T follicular helper cell (primary cell): ENCODE results near the gene FHAD1.

Source experiments
- DNase-seq: peaks from one replicate; pipeline ENCODE4 v3.0.0-alpha.2; 2020; ENCODE audit warnings: low read depth

FHAD1 gene

GRCh38 chr1:15218287-15219279 lies 28.4 kb upstream of the FHAD1 start:
- no peak for DNase-seq

DNA sequence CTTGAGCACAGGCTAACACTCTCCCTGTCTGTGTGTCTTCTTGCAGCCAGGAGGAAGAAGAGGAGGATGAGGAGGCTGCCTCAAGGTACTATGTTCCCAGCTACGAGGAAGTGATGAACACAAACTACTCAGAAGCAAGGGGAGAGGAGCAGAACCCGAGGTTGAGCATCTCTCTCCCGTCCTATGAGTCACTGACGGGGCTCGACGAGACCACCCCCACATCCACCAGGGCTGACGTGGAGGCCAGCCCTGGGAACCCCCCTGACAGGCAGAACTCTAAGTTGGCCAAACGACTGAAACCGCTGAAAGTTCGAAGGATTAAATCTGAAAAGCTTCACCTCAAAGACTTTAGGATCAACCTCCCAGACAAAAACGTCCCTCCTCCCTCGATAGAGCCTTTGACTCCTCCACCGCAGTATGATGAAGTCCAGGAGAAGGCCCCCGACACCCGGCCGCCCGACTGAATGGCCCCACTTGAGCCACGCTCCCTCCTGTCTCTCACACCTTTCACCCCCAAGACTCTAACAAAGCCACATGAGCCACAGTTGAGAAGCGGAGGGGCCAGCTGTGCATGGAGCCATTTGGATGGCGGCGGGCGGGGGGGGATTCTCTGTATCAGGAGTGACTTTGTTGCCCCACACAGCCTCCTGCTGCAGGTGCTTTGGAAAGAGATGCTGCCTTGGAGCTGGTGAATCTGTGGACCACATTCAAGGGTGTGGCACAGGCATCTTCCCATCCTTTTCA lies 27.6 kb upstream of the FHAD1 start:
- no peak for DNase-seq

- DNase-seq = no peak
Observed at GRCh38 chr1:15220024-15220392, 27.0 kb upstream of the FHAD1 start.

DNA sequence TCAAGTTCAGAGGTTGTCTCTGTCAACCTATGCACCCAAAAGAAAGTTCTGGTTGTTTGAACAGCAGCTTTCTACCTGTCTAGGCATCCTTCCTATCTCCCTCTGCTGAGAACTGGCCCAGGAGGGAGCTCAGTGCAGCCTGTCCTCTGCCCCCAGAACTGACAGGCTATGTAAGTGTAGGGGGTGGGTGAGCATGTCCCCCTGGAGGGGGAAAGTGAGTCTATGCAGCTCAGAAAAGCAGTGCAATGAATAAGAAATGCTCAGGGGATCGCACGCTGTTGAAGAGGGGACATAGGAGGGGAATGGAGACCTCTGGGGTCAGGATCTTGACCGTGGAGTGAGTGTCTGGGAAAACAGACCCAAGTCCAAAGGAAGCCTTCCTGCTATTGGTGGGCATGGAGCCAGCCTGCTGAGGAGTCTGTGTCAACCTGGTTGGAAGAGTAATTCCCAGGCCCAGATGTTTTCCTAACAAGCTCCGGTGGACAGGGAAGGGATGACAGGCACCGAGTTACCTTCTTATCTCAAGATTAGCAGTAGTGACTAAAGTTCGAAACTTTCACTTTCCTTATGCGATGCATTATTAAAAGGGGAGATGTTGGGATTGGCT lies 26.1 kb upstream of the FHAD1 start:
- DNase-seq = no peak

GRCh38 chr1:15222653-15223303 lies 24.2 kb upstream of the FHAD1 start:
- DNase-seq = no peak

DNA sequence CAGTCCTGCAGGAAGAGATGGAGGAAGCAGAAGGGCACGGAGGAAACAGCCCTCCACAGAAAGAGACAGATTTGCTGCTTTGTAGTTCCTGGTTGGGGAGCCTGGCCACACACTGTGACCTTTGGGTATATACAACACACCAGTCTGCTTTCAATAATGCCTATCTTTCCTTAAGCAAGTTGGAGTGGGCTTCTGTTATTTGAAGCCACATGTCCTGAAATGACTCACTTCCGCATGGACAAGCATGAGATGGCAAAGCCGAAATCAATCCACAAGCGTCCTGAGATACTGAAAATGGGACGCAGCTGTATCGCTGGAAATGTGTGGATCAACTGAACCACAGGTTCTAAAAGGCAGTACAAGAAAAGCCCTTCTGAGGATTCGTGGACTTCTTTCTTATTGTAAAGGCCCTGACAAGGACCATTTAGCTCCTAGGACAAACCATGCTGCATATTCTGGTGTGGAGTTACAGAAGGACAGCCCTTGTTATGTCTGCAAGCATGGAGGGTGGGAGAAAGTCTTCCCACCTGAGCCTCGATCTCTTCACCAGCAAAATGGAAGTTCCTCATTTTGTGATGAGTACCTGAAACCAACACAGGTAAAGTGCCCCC lies 22.7 kb upstream of the FHAD1 start:
- DNase-seq = no peak

- DNase-seq = no peak
Observed at GRCh38 chr1:15224974-15225373, 22.0 kb upstream of the FHAD1 start.

- DNase-seq = no peak
Observed at GRCh38 chr1:15225461-15225860, 21.6 kb upstream of the FHAD1 start.

DNA sequence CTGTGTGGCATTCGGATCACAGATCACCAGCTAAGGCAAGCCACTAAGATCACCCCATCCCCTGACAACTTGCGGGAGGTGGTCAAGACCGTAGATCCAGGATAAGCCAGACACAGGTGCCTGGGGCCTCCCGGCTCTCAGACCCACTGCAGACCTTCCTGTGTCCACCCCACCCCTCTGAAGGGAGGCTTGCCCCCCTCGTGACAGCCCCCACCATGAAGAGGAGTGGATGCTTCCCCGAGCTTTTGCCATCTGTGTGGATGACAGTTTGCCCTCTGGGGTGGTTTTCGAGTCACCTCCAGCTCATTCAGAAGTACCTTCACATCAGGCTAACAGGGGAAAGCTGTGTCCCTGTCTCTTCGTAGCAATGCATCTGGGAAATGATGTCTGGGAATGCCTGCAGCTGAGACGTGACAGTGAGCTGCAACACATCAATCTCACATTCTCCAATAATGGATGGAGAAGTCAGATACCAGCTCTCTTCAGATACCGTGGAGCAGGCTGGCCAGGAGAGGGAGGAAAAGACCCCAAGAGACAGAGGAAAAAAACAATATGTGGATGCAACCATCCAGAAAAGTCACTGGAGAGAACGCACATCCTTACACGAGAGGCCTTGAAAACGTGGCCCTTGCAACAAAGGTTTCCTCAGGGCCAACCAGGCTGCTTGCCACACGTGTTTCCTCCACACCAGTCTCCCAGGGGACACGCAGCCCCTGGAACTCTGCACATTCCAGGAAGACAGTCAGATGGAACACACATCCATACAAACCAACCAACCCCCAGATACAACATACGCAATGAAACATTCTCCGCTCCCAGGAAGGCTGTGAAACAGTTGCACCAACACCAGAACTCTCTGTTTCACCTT lies 20.4 kb upstream of the FHAD1 start:
- no peak for DNase-seq

DNA sequence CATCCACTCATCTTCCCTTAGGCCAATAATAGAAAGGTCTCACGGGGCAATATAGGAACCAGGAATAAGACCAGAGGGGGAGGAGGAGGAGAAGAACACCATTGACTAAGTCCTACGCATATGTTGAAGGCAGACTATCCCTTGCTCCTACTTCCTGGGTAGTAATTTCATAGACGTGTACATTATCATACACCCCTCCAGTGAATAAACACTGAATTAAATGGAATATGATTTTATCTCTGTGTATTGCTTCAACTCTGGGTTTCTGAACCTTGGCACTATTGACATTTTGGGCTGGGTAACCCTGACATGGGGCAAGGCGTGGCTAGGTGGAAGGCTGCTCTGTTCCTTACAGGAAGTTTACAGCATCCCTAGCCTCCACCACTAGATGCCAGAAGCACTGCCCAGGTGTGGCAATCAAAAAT lies 17.3 kb upstream of the FHAD1 start:
- no peak for DNase-seq

- no peak for DNase-seq
Observed at GRCh38 chr1:15231714-15232201, 15.3 kb upstream of the FHAD1 start.

- DNase-seq = no peak
Observed at GRCh38 chr1:15233689-15234088, 13.3 kb upstream of the FHAD1 start.

- DNase-seq = no peak
Observed at GRCh38 chr1:15236321-15236721, 10.7 kb upstream of the FHAD1 start.

GRCh38 chr1:15236746-15237145 lies 10.3 kb upstream of the FHAD1 start:
- no peak for DNase-seq

DNA sequence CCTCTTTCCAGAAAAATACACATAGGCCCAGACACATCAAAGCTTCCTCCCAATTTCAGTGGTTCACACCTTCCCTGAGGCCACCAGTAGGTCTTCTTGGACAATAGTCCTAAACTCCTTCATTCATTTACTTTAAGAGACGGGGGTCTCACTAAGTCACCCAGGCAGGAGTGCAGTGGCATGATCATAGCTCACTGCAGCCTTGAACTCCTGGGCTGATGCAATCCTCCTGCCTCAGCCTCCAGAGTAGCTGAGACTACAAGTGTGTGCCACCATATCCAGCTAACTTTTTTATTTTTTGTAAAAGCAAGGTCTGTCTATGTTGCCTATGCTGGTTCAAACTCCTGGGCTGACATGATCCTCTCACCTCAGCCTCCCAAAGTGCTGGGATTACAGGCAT lies 8.2 kb upstream of the FHAD1 start:
- no peak for DNase-seq

GRCh38 chr1:15242766-15243165 lies 4.3 kb upstream of the FHAD1 start:
- DNase-seq = no peak

- DNase-seq = no peak
Observed at GRCh38 chr1:15243275-15244043, 3.6 kb upstream of the FHAD1 start.

GRCh38 chr1:15244813-15245212 lies 2.2 kb upstream of the FHAD1 start:
- no peak for DNase-seq

GRCh38 chr1:15245593-15246360 lies 1.2 kb upstream of the FHAD1 start:
- no peak for DNase-seq
